Activated T-cell treated with anti-CD3 and anti-CD28 coated beads for 48 hours (primary cell): Measurements from ENCODE around the gene BCR.

Source experiments
- DNase-seq: peaks from one replicate; pipeline ENCODE4 v3.0.0-alpha.2; 2020; ENCODE audit warnings: low read depth

BCR gene

GRCh38 chr22:23200898-23201297 is 20.6 kb downstream of the BCR start:
- DNase-seq: no peak

- no peak for DNase-seq
Observed at GRCh38 chr22:23202812-23203451, 22.6 kb downstream of the BCR start.

- DNase-seq: no peak
Observed at GRCh38 chr22:23203452-23204124, 23.3 kb downstream of the BCR start.

DNA sequence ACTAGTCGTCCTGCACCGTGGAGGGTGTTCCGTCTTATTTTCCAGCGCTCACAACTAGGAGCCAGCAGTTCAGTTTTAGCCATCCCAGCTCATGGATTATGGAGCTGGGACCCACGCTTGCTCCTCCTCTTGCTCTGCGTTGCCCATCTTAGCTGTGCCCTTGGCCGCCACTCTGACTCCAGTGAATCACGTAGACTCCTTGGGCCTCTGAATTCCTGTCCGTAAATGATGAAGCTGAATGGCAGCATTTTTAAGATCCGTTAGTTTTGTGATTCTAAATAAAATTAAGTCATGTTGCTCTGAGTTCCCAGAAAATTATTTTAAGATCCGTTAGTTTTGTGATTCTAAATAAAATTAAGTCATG is 23.8 kb downstream of the BCR start:
- no peak for DNase-seq

GRCh38 chr22:23204541-23205157 is 24.3 kb downstream of the BCR start:
- no peak for DNase-seq

- DNase-seq: no peak
Observed at GRCh38 chr22:23205339-23206049, 25.2 kb downstream of the BCR start.

GRCh38 chr22:23206915-23207314 is 26.6 kb downstream of the BCR start:
- no peak for DNase-seq

- DNase-seq: no peak
Observed at GRCh38 chr22:23207729-23208393, 27.6 kb downstream of the BCR start.

DNA sequence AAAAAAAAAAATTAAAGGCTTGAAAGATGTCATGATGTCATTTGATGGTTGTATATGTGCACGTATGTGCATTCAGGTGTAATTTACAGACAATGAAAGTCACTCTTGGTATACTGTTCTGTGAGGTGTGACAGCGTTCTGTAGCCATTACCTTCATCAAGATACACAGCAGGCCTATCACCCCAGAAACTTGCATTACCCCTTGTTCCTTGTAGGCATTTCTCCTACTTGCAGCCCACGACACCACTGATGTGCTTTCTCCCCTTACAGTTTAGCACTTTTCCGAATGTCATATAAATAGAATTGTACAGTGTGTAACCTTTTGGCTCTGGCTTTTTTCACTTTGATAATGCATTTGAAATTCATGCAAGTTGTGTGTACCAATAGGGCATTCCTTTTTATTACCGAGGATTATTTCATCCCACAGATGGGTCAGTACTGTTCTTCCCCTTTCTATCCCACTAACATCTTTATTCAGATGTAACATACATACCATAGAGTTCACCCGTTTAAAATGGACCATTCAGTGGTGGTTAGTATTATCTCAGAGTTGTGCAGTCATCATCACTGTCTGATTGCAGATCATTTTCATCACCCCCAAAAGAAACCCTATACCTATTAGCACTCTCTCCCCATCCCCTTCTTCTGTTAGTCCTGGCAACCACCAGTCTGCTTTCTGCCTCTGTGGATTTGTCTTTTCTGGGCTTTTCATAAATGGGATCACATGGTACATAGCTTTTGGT is 30.3 kb downstream of the BCR start:
- no peak for DNase-seq

DNA sequence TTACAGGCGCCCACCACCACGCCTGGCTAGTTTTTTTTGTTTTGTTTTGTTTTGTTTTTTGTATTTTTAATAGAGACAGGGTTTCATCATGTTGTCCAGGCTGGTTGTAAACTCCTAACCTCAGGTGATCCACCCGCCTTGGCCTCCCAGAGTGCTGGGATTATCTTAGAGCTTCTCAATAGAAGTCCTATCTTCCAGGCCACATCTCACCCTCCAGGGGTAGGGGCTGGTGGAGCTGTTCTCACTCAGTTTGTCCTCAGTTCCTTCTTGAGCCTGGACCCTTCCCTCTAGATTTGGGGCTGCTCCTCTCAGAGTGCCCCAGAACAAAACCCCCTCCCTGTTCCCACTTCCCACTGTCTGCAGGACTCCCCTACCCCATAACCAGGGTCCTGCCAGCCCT is 31.3 kb downstream of the BCR start:
- DNase-seq: no peak

GRCh38 chr22:23212061-23213021 is 32.0 kb downstream of the BCR start:
- no peak for DNase-seq

- no peak for DNase-seq
Observed at GRCh38 chr22:23213022-23213555, 32.8 kb downstream of the BCR start.

DNA sequence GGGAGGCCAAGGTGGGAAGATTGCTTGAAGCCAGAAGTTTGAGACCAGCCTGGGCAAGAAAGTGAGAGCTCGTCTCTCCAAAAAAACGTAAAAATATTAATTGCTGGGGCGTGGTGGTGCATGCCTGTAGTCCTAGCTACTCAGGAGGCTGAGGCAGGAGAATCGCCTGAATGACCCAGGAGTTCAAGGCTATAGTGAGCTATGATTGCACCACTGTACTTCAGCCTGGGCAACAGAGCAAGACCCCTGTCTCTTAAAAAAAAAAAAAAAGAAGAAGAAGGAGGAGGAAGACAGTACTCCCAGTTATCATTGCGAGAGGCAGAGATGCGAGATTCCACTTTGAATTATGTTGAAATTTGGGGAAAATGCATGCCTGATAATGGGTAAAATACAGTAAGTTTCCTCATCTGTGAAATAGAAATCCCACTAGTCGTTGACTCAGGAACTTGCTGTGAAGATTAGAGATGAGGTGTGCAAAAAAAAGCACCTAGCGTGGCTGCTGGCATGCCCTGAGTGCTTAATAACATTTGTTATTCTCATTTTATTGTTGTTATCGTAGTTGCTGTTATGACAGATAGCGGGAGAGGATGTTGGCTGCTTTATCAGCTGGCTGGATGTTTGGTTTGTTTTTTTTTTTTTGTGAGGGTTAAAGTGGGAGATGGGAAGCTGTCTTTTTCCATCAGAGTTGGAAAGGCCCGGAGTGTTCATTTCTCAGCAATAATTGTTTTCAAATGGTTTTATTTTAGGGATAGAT is 33.4 kb downstream of the BCR start:
- no peak for DNase-seq

DNA sequence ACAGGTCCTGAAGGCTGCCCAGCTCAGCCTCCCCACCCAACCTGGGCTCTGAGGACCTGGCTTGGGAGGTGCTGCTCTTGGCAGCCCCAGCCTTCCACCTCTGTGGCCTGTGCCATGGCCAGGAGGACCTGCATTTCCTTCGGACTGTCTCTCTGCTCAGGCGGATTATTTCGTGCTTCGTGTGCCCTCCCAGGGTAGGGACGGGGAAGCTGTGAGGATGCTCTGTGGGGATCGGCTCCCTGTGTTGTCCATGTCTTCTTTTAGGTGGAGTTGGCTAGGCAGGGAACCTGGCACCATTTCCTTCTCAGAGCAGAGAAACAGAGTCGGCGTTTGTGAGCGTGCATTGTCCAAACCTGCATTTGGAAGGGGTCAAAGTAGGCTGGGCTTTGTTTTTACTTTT is 34.1 kb downstream of the BCR start:
- DNase-seq: no peak

DNA sequence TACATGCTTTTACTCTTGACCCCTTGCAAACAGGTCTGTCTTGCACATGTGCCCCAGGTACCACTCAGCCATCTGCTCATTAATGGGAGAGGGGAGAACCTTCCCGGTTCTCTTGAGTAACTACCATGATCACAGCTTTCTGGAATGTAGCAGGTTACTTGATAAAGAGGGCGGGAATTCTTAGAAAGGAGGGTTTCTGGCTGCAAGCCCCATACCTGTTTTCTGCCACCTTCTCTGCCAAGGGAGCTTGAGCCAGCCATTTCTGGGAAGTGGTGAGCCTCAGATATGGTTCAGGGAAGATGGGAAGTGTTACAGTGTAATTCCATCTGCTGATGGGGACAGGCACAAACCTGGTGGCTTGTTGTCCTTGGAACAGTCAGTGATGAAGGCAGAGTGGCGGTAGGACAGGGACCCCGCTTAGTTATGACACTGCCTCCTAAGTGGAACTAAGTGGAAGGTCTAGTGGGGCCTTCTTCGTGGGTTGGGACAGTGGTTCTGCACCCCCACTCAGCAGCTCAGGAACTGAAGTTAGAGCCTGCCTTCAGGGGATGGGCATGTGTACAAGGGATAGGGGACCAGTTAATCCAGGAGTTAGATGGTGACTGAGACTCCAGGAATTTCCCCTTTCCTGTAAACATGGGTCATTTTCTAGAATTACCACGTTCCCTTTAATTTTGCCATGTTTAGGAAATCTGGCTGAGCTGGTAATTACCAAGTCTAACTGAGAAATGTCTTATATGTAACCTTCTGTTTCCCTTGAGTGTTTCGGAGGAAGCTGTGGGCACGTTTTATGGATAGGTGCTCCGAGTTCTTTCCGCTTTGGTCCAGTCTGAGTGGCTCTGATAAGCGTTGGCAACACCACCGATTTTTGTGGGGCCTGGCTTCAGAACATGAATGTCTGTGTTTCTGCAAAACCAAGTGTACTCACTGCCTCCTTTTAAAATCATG is 35.3 kb downstream of the BCR start:
- no peak for DNase-seq

DNA sequence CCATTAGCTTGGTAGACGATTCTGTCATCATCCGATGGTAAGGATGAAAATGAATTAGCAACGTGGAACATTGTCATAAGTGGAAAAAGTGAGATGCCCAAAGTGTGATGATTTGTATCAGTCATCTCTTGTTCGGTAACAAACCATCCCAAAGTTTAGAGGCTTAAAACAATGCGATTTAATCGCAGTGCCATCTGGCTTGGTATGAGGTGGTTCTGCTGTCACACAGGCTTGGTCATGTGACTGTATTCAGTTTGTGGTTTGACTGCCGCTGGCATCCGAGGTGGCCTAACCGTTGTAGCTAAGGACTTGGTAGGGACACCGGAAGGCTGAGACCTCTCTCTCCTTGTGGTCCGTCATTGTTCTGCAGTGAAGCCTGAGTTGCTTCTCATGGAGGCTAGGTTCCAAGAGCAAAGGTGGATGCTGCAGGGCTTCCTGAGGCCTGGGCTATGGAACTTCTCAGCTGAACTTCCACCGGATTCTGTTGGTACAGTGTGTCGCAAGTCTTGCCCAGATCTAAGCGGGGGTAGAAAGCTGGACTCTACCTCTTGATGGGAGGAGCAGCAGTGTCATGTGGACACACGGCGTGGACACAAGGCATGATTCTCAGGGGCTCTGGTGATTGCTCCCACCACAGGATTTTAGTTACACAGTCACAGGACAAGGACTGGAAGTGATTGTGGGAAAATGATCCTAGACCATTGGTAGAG is 36.3 kb downstream of the BCR start:
- DNase-seq: peak; percentile 43

- no peak for DNase-seq
Observed at GRCh38 chr22:23217171-23218052, 37.1 kb downstream of the BCR start.
